Type B pancreatic cell (in vitro differentiated cells): ENCODE results near the gene ZCCHC2. TPM values are rescaled to one million over a fixed set of nuclear protein-coding genes. Genes with fewer than 3 reads are reported as not detected.

Experiments
- DNase-seq: peaks from one replicate; pipeline ENCODE4 v3.0.0; 2021; ENCODE audit warnings: mixed read lengths; ENCODE audit not compliant: unreplicated experiment; ENCODE audit errors: extremely low spot score
- H3K27ac Mint-ChIP-seq: 2 replicates; pipeline ENCODE4 v1.8.0; 2021; ENCODE audit warnings: mild to moderate bottlenecking, mixed read lengths
- H3K27me3 Mint-ChIP-seq: 2 replicates; pipeline ENCODE4 v1.8.0; 2021; ENCODE audit warnings: mixed read lengths
- H3K36me3 Mint-ChIP-seq: 2 replicates; pipeline ENCODE4 v1.8.0; 2021; ENCODE audit warnings: mixed read lengths
- H3K4me1 Mint-ChIP-seq: one replicate; pipeline ENCODE4 v1.8.0; 2021; ENCODE audit warnings: mixed read lengths; ENCODE audit not compliant: unreplicated experiment
- H3K4me3 Mint-ChIP-seq: 2 replicates; pipeline ENCODE4 v1.8.0; 2021; ENCODE audit warnings: mild to moderate bottlenecking, mixed read lengths
- H3K9me3 Mint-ChIP-seq: 2 replicates; pipeline ENCODE4 v1.8.0; 2021; ENCODE audit warnings: mixed read lengths
- CTCF ChIP-seq: fragments of 200-600 bp; sonication (generic); conservative IDR thresholded peaks from 2 replicates; pipeline ENCODE4 v1.5.0; 2021; ENCODE audit warnings: antibody characterized with exemption, mild to moderate bottlenecking
- total RNA-seq: library from RNA; stranded (reverse); gene quantifications from 2 replicates; pipeline ENCODE4 v1.2.1, GENCODE V29; 2021; ENCODE audit warnings: low replicate concordance

Gene ZCCHC2
- total RNA-seq, 1 donor from 2014 or later: 18.0 TPM

- H3K27ac Mint-ChIP-seq: no peak overlapping the region
- H3K9me3 Mint-ChIP-seq: peaks cover 6% of the 10 kb centered on the region
- H3K4me1 Mint-ChIP-seq: no peaks in the 10 kb centered on the region
- H3K27me3 Mint-ChIP-seq: no peaks in the 10 kb centered on the region
- H3K36me3 Mint-ChIP-seq: no peaks in the 10 kb centered on the region
- H3K4me3 Mint-ChIP-seq: no peak overlapping the region
- no peak for TF ChIP-seq CTCF
- no peak for DNase-seq
Observed at GRCh38 chr18:62512532-62512931, 10.3 kb upstream of the ZCCHC2 start.

DNA sequence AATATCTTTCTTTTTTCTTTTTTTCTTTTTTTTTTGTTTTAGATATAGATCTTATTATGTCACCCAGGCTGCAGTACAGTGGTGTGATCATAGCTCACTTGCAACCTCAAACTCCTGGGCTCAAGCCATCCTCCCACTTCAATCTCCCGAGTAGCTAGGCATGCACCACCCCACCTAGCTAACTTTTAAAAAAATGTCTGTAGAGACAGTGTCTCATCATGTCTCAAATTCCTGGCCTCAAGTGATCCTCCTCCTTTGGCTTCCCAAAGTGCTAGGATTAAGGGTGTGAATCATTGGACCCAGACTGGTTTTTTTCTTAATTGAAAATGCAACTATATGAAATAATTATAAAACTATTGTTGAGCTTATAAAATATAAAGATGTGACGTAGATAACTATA lies 9.8 kb upstream of the ZCCHC2 start:
- Mint-ChIP-seq H3K36me3 (no peaks in the 10 kb centered on the region), H3K27me3 (no peaks in the 10 kb centered on the region), H3K4me1 (no peaks in the 10 kb centered on the region), H3K9me3 (peaks cover 8% of the 10 kb centered on the region), H3K27ac (no peak overlapping the region), H3K4me3 (no peak overlapping the region)
- no peak for TF ChIP-seq CTCF
- DNase-seq: no peak

- TF ChIP-seq CTCF: no peak
Observed at GRCh38 chr18:62514570-62514969, 8.3 kb upstream of the ZCCHC2 start.

DNA sequence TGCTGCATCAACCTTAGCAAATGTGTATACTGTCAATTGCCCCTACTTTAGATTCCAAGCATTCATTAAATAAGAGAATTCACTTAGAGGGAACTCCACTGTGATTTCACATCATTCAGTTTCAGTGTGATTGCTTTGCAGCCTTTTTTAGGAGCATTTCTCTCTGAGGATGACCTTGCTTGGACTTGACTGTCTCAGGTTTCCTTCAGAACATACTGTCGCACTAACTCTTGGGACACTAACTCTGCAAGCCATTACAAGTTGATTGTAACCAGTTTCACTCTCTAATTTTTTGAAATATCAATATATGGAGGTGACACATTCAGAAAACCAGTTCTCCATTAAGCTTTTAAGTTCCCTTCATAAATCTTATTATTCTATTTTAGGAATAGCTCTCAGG lies 6.6 kb upstream of the ZCCHC2 start:
- TF ChIP-seq CTCF: no peak
- Mint-ChIP-seq H3K36me3 (no peaks in the 10 kb centered on the region), H3K27me3 (peaks cover 11% of the 10 kb centered on the region), H3K4me3 (no peak overlapping the region), H3K27ac (no peak overlapping the region), H3K9me3 (peaks cover 13% of the 10 kb centered on the region), H3K4me1 (no peaks in the 10 kb centered on the region)
- no peak for DNase-seq

More at GRCh38 chr18:62514570-62514969, 8.3 kb upstream of the ZCCHC2 start:
- Mint-ChIP-seq H3K4me3 (no peak overlapping the region), H3K27me3 (peaks cover 4% of the 10 kb centered on the region), H3K36me3 (no peaks in the 10 kb centered on the region), H3K27ac (no peak overlapping the region), H3K9me3 (peaks cover 13% of the 10 kb centered on the region), H3K4me1 (no peaks in the 10 kb centered on the region)
- DNase-seq: no peak

- H3K9me3 Mint-ChIP-seq: peaks cover 7% of the 10 kb centered on the region
- H3K4me1 Mint-ChIP-seq: peaks cover 5% of the 10 kb centered on the region
- no peak overlapping the region for H3K4me3 Mint-ChIP-seq
- no peak for TF ChIP-seq CTCF
- no peak for DNase-seq
- peaks cover 18% of the 10 kb centered on the region for H3K27me3 Mint-ChIP-seq
- H3K36me3 Mint-ChIP-seq: no peaks in the 10 kb centered on the region
- no peak overlapping the region for H3K27ac Mint-ChIP-seq
Observed at GRCh38 chr18:62518460-62519375, 4.1 kb upstream of the ZCCHC2 start.
